H9 (cell line): ENCODE measurements around the gene RANBP3. TPM values are rescaled to one million over a fixed set of nuclear protein-coding genes. Genes with fewer than 3 reads are reported as not detected.

Experiments used
- DNase-seq: peaks from one replicate; pipeline ENCODE4 v3.0.0-alpha.2; 2017
- H2AFZ ChIP-seq: one replicate; pipeline ENCODE4 v1.6.1; 2013; ENCODE audit warnings: mild to moderate bottlenecking, low read length, control low read depth, moderate library complexity
- H2AK5ac ChIP-seq: 2 replicates; pipeline ENCODE4 v1.6.1; 2013; ENCODE audit warnings: low read length, control low read depth, mixed read lengths; ENCODE audit not compliant: insufficient read length
- H2BK120ac ChIP-seq: one replicate; pipeline ENCODE4 v1.6.1; 2013; ENCODE audit warnings: low read depth, mild to moderate bottlenecking, low read length, control low read depth, inconsistent platforms; ENCODE audit not compliant: poor library complexity, severe bottlenecking
- H2BK12ac ChIP-seq: 2 replicates; pipeline ENCODE4 v1.6.1; 2013; ENCODE audit warnings: low read length, control low read depth, mixed read lengths, low read depth; ENCODE audit not compliant: insufficient read length
- H2BK15ac ChIP-seq: 2 replicates; pipeline ENCODE4 v1.6.1; 2013; ENCODE audit warnings: low read depth, low read length, control low read depth
- H2BK20ac ChIP-seq: one replicate; pipeline ENCODE4 v1.6.1; 2013; ENCODE audit warnings: low read depth, mild to moderate bottlenecking, low read length, control low read depth, inconsistent platforms; ENCODE audit not compliant: poor library complexity, severe bottlenecking
- H2BK5ac ChIP-seq: 2 replicates; pipeline ENCODE4 v1.6.1; 2013; ENCODE audit warnings: low read length, control low read depth, mixed read lengths; ENCODE audit not compliant: insufficient read length
- H3K14ac ChIP-seq: 2 replicates; pipeline ENCODE4 v1.6.1; 2013; ENCODE audit warnings: low read length, control low read depth; ENCODE audit not compliant: insufficient read depth
- H3K18ac ChIP-seq: 2 replicates; pipeline ENCODE4 v1.6.1; 2013; ENCODE audit warnings: low read depth, mild to moderate bottlenecking, mixed read lengths, low read length, control low read depth; ENCODE audit not compliant: insufficient read length
- H3K23ac ChIP-seq: 2 replicates; pipeline ENCODE4 v1.6.1; 2013; ENCODE audit warnings: low read length, control low read depth, mixed read lengths, low read depth; ENCODE audit not compliant: insufficient read length
- H3K23me2 ChIP-seq: 2 replicates; pipeline ENCODE4 v1.6.1; 2013; ENCODE audit warnings: low read depth, mild to moderate bottlenecking, mixed read lengths, low read length, control low read depth; ENCODE audit not compliant: insufficient read length, poor library complexity, severe bottlenecking
- H3K27ac ChIP-seq: 2 replicates; pipeline ENCODE4 v1.5.1; 2013; ENCODE audit warnings: low read length, control low read depth, mixed read lengths, low read depth; ENCODE audit not compliant: insufficient read length
- H3K27me3 ChIP-seq: 2 replicates; pipeline ENCODE4 v1.6.1; 2013; ENCODE audit warnings: low read length, control low read depth, inconsistent platforms; ENCODE audit not compliant: insufficient read depth
- H3K4ac ChIP-seq: 2 replicates; pipeline ENCODE4 v1.6.1; 2013; ENCODE audit warnings: low read depth, mild to moderate bottlenecking, control low read depth, inconsistent platforms, low read length, moderate library complexity
- H3K4me1 ChIP-seq: 2 replicates; pipeline ENCODE4 v1.6.1; 2013; ENCODE audit warnings: low read length, control low read depth, inconsistent platforms; ENCODE audit not compliant: insufficient read depth
- H3K4me2 ChIP-seq: 2 replicates; pipeline ENCODE4 v1.6.1; 2013; ENCODE audit warnings: low read length, control low read depth, mixed read lengths; ENCODE audit not compliant: insufficient read length, insufficient read depth
- H3K56ac ChIP-seq: 2 replicates; pipeline ENCODE4 v1.6.1; 2013; ENCODE audit warnings: low read depth, mild to moderate bottlenecking, mixed read lengths, low read length, control low read depth; ENCODE audit not compliant: insufficient read length
- H3K79me1 ChIP-seq: 2 replicates; pipeline ENCODE4 v1.6.1; 2013; ENCODE audit warnings: low read depth, mild to moderate bottlenecking, moderate library complexity, low read length, control low read depth, inconsistent platforms; ENCODE audit not compliant: insufficient read depth, poor library complexity, severe bottlenecking
- H3K79me2 ChIP-seq: 2 replicates; pipeline ENCODE4 v1.6.1; 2013; ENCODE audit warnings: low read length, control low read depth, inconsistent platforms; ENCODE audit not compliant: insufficient read depth
- H3K9ac ChIP-seq: 2 replicates; pipeline ENCODE4 v1.6.1; 2013; ENCODE audit warnings: low read length, control low read depth, mixed read lengths; ENCODE audit not compliant: insufficient read length; ENCODE audit errors: extremely low read depth
- H3K9me3 ChIP-seq: one replicate; pipeline ENCODE4 v1.6.1; 2013; ENCODE audit warnings: low read depth, low read length, inconsistent platforms; ENCODE audit not compliant: control insufficient read depth
- H3T11ph ChIP-seq: one replicate; pipeline ENCODE4 v1.6.1; 2013; ENCODE audit warnings: mild to moderate bottlenecking, low read length, control low read depth, inconsistent platforms
- H4K20me1 ChIP-seq: one replicate; pipeline ENCODE4 v1.6.1; 2013; ENCODE audit not compliant: control insufficient read depth, insufficient read length, insufficient read depth
- H4K5ac ChIP-seq: 2 replicates; pipeline ENCODE4 v1.6.1; 2013; ENCODE audit warnings: low read depth, mild to moderate bottlenecking, mixed read lengths, low read length, control low read depth; ENCODE audit not compliant: insufficient read length
- H4K8ac ChIP-seq: replicated peaks from 2 replicates; pipeline ENCODE4 v1.6.1; 2013; ENCODE audit warnings: low read length, control low read depth, mixed read lengths, low read depth; ENCODE audit not compliant: insufficient read length
- H4K91ac ChIP-seq: 2 replicates; pipeline ENCODE4 v1.6.1; 2013; ENCODE audit warnings: low read depth, mild to moderate bottlenecking, moderate library complexity, mixed read lengths, low read length, control low read depth; ENCODE audit not compliant: insufficient read length
- H3K27ac Mint-ChIP-seq, 3 experiments: 2 replicates in 2 of 3; 3 replicates in 1 of 3; pipeline ENCODE4 v1.8.0; 2020 to 2021; ENCODE audit warnings: mixed read lengths in 3 of 3, mild to moderate bottlenecking in 1 of 3, moderate library complexity in 1 of 3
- H3K27me3 Mint-ChIP-seq: 2 replicates; pipeline ENCODE4 v1.8.0; 2021; ENCODE audit warnings: low read depth, mild to moderate bottlenecking, moderate library complexity, mixed read lengths
- H3K36me3 Mint-ChIP-seq, 3 experiments: 2 replicates in 2 of 3; 3 replicates in 1 of 3; pipeline ENCODE4 v1.8.0; 2020 to 2021; ENCODE audit warnings: low read depth in 3 of 3, mixed read lengths in 3 of 3; ENCODE audit not compliant: insufficient read depth in 1 of 3
- H3K4me1 Mint-ChIP-seq, 2 experiments: 2 replicates each; pipeline ENCODE4 v1.8.0; 2020; ENCODE audit warnings: mixed read lengths in 2 of 2
- H3K4me3 Mint-ChIP-seq, 2 experiments: 2 replicates in 1 of 2; 3 replicates in 1 of 2; pipeline ENCODE4 v1.8.0; 2020 to 2021; ENCODE audit warnings: mild to moderate bottlenecking in 2 of 2, mixed read lengths in 2 of 2, moderate library complexity in 1 of 2
- H3K9me3 Mint-ChIP-seq, 2 experiments: 2 replicates in 1 of 2; 3 replicates in 1 of 2; pipeline ENCODE4 v1.8.0; 2020; ENCODE audit warnings: mild to moderate bottlenecking in 2 of 2, mixed read lengths in 2 of 2, moderate library complexity in 1 of 2
- CTCF ChIP-seq: fragments of 200-600 bp; sonication (generic); conservative IDR thresholded peaks from 3 replicates; pipeline ENCODE4 v1.8.0; 2021; ENCODE audit warnings: antibody characterized with exemption, mild to moderate bottlenecking
- WGBS: extraction: QIAGEN DNeasy Blood & Tissue Kit; methylation state at CpG from one replicate; pipeline ENCODE4 v1.1.7; 2013; ENCODE audit warnings: missing lambda C conversion rate, low lambda C conversion rate, mixed read lengths; ENCODE audit not compliant: insufficient read length; ENCODE audit errors: extremely low coverage; 5-methylcytosine and 5-hydroxymethylcytosine counted together
- total RNA-seq: library from RNA; stranded (reverse); gene quantifications from 2 replicates; pipeline ENCODE4 v1.2.1, GENCODE V29; 2021

RANBP3 gene
- total RNA-seq, 1 experiment from 2014 or later = 86.5 TPM

GRCh38 chr19:5915782-5916165 is 62.2 kb downstream of the RANBP3 start:
- no peak overlapping the region for H3K4me2 ChIP-seq
- DNase-seq = no peak
- H3T11ph ChIP-seq = no peak overlapping the region
- H3K23ac ChIP-seq = no peak overlapping the region
- no peak overlapping the region for H3K18ac ChIP-seq
- no peak overlapping the region for H3K4me3 Mint-ChIP-seq
- no peaks in the 10 kb centered on the region for H3K9me3 Mint-ChIP-seq
- H3K14ac ChIP-seq = no peak overlapping the region
- no peak overlapping the region for H3K27ac ChIP-seq
- H4K91ac ChIP-seq = no peak overlapping the region
- H3K4ac ChIP-seq = no peak overlapping the region
- no peak overlapping the region for H2BK20ac ChIP-seq
- no peaks in the 10 kb centered on the region for H3K23me2 ChIP-seq
- H2BK15ac ChIP-seq = no peak overlapping the region
- no peaks in the 10 kb centered on the region for H3K9me3 ChIP-seq
- no peaks in the 10 kb centered on the region for H3K4me1 ChIP-seq
- H3K79me2 ChIP-seq = no peaks in the 10 kb centered on the region
- H3K36me3 Mint-ChIP-seq = peaks cover 11 to 42% (median 34%) of the 10 kb centered on the region in 3 experiments
- WGBS = no CpG with 5 or more reads among the region's 11 CpGs
- no peak overlapping the region for H2BK120ac ChIP-seq
- no peak overlapping the region for H2BK5ac ChIP-seq
- TF ChIP-seq CTCF = no peak
- no peaks in the 10 kb centered on the region for H3K27me3 ChIP-seq
- no peaks in the 10 kb centered on the region for H3K4me1 Mint-ChIP-seq
- no peak overlapping the region for H2BK12ac ChIP-seq
- no peak overlapping the region for H3K9ac ChIP-seq
- no peak overlapping the region for H2AFZ ChIP-seq
- no peaks in the 10 kb centered on the region; the same call in 1 of the 2 replicates for H3K27me3 Mint-ChIP-seq
- no peak overlapping the region for H4K8ac ChIP-seq
- no peak overlapping the region for H4K5ac ChIP-seq
- H3K56ac ChIP-seq = no peak overlapping the region
- no peaks in the 10 kb centered on the region for H3K79me1 ChIP-seq
- H3K27ac Mint-ChIP-seq = no peak overlapping the region
- no peak overlapping the region for H2AK5ac ChIP-seq
- no peaks in the 10 kb centered on the region for H4K20me1 ChIP-seq
